K562 (cell line): ENCODE data around the gene ARHGEF1.

Experiments used
- CEBPB ChIP-seq: fragments of 450-650 bp; IDR thresholded peaks from 2 replicates; pipeline ENCODE4 v1.6.1; 2016; ENCODE audit warnings: missing genetic modification characterization, missing compliant biosample characterization
- POLR2AphosphoS2 ChIP-seq: IDR thresholded peaks from 2 replicates; pipeline ENCODE4 v1.6.1; 2012; ENCODE audit warnings: low read length, improper control_type of control experiment

- TF ChIP-seq POLR2AphosphoS2 (no peak), CEBPB (no peak)
Measured at GRCh38 chr19:41863209-41863931, 19.6 kb upstream of the ARHGEF1 start.
